ENCODE results near the gene PATE4. TPM values are rescaled to one million over a fixed set of nuclear protein-coding genes. Genes with fewer than 3 reads are reported as not detected.
"Not testable (repeated sequence)": the region's sequence is repeated elsewhere in the genome, so short reads cannot be mapped to it uniquely, and the experiment has no call there.

PATE4 gene
- total and polyA plus RNA-seq, 7 experiments from 2014 or later, result not detected

DNA sequence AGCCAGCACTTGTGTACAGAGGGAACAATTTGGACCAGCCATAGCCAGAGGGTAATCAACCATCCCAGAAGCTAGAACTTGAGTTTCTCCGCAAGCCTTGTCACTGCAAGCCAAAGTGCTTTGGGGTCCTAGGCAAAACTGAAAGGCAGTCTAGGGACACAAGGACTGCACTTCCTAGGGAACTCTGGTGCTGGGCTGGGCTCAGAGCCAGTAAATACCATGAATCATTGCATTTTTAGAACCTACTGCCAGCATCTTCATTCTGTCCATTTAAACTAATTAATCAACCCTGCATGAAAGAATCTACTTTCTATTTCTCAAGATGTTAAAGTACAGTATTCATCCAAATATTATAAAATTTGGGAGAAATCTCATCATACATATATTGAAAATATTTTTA is 25.2 kb upstream of the PATE4 start:
- intact Hi-C loops (cut with micrococcal nuclease), result no loop called here
- peaks cover 0 to 5% (median 0%) of the 10 kb centered on the region in 5 donors for H3K36me3 Mint-ChIP-seq
- H3K4me3 ChIP-seq (ENCODE audit: low read length), result no peak overlapping the region
- H3K9me3 ChIP-seq (ENCODE audit: control insufficient read depth in 2 of 3, low read length in 3 of 3), result peaks cover 0 to 7% (median 0%) of the 10 kb centered on the region in 3 experiments
- H3K27ac Mint-ChIP-seq, result no peak overlapping the region
- H3K27me3 Mint-ChIP-seq, result peaks cover 0 to 17% (median 12%) of the 10 kb centered on the region in 5 donors
- ATAC-seq (no peak), DNase-seq (no peak)
- CTCF ChIA-PET, result no interaction called here
- H3K4me1 Mint-ChIP-seq, result no peaks in the 10 kb centered on the region
- POLR2A ChIA-PET, result no interaction called here
- no peak overlapping the region for H3K27ac ChIP-seq (ENCODE audit: low read depth, low read length)
- H3K27me3 ChIP-seq (ENCODE audit: control insufficient read depth in 2 of 2, insufficient read depth in 2 of 2, low read length in 2 of 2), result no peaks in the 10 kb centered on the region
- H3K9me3 Mint-ChIP-seq, result peaks cover under 1 to 54% (median 18%) of the 10 kb centered on the region in 11 donors
- no peaks in the 10 kb centered on the region for H3K36me3 ChIP-seq (ENCODE audit: control insufficient read depth in 2 of 3, insufficient read depth in 3 of 3, low read length in 3 of 3)
- no peak overlapping the region for H3K4me3 Mint-ChIP-seq
- no peaks in the 10 kb centered on the region for H3K4me1 ChIP-seq (ENCODE audit: control insufficient read depth in 2 of 2, insufficient read depth in 2 of 2, low read length in 2 of 2)

DNA sequence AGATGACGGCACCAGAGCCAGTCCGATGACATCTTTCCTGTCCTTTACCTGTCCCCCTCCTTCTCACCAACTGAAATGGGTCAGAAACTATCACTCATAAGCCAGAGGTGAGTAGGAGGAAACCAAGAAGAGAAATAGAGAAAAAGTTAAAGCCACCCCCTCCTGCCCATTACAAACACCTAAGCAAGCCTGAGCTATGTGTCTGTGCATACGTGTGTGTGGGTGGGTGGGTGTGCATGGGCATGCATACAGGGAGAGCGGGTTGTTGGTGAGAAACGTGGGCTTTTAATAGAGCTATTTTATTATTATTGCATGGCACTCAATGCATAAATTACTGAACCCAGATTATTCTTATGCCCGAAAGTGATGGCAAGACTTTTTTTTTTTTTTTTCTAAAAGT is 2.6 kb downstream of the PATE4 start:
- no peaks in the 10 kb centered on the region for H3K36me3 ChIP-seq (ENCODE audit: control insufficient read depth in 2 of 3, insufficient read depth in 3 of 3, low read length in 3 of 3)
- POLR2A ChIA-PET, result no interaction called here
- no peak for DNase-seq
- no peak overlapping the region for H3K4me3 Mint-ChIP-seq
- no peak overlapping the region for H3K27ac ChIP-seq (ENCODE audit: low read depth, low read length)
- peaks cover 0 to 3% (median 0%) of the 10 kb centered on the region in 3 experiments for H3K9me3 ChIP-seq (ENCODE audit: control insufficient read depth in 2 of 3, low read length in 3 of 3)
- peaks cover 0 to 42% (median 17%) of the 10 kb centered on the region in 5 donors for H3K27me3 Mint-ChIP-seq
- H3K4me1 ChIP-seq (ENCODE audit: control insufficient read depth in 2 of 2, insufficient read depth in 2 of 2, low read length in 2 of 2), result no peaks in the 10 kb centered on the region
- H3K27me3 ChIP-seq (ENCODE audit: control insufficient read depth in 2 of 2, insufficient read depth in 2 of 2, low read length in 2 of 2), result no peaks in the 10 kb centered on the region
- peaks cover 0 to 10% (median 0%) of the 10 kb centered on the region in 5 donors for H3K36me3 Mint-ChIP-seq
- peaks cover 0 to 28% (median 12%) of the 10 kb centered on the region in 11 donors for H3K9me3 Mint-ChIP-seq
- no peaks in the 10 kb centered on the region for H3K4me1 Mint-ChIP-seq
- CTCF ChIA-PET, result no interaction called here
- H3K27ac Mint-ChIP-seq, result no peak overlapping the region
- ATAC-seq, result no peak
- no peak overlapping the region for H3K4me3 ChIP-seq (ENCODE audit: low read length)
- intact Hi-C loops (cut with micrococcal nuclease), result no loop called here

DNA sequence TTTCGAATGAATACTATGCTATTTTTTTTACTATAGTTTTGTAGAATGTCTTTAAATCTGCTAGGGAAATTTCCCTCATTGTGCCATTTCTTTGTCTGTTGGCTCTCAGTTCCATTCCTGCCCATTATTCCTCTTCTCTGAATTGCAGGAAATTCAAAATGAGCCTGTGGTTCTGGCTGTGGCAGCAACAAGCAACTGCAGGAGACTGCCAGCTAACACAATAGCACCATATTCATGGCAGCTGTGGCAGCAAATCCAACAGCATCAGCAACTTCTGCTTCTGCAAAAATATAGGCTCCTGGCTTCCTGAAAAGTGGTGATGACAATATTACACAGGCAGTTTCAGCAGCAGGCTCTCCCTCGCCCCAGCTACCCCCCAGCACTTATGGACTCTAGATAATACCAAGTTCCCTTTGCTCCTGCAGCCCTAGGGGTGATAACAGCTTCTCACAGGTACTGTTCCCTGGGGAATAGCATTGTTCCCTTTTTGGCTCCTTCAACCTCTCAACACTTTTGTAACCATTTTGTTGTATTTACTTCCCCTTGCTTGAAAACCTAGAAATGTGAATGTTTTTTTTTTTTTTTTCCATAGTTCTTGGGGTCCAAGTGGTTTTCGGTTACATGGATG is 9.3 kb downstream of the PATE4 start:
- intact Hi-C loops (cut with micrococcal nuclease), result no loop called here
- Histone ChIP-seq H3K36me3 (ENCODE audit: control insufficient read depth in 2 of 3, insufficient read depth in 3 of 3, low read length in 3 of 3) (no peaks in the 10 kb centered on the region), H3K4me1 (ENCODE audit: control insufficient read depth in 2 of 2, insufficient read depth in 2 of 2, low read length in 2 of 2) (no peaks in the 10 kb centered on the region), H3K27ac (ENCODE audit: low read depth, low read length) (no peak overlapping the region), H3K4me3 (ENCODE audit: low read length) (no peak overlapping the region), H3K27me3 (ENCODE audit: control insufficient read depth in 2 of 2, insufficient read depth in 2 of 2, low read length in 2 of 2) (no peaks in the 10 kb centered on the region), H3K9me3 (ENCODE audit: control insufficient read depth in 2 of 3, low read length in 3 of 3) (peaks cover 0 to 11% (median 0%) of the 10 kb centered on the region in 3 experiments)
- H3K27ac Mint-ChIP-seq, result no peak overlapping the region
- H3K27me3 Mint-ChIP-seq, result peaks cover 0 to 24% (median 9%) of the 10 kb centered on the region in 5 donors
- POLR2A ChIA-PET, result no interaction called here
- H3K9me3 Mint-ChIP-seq, result peaks cover 11 to 37% (median 23%) of the 10 kb centered on the region in 11 donors
- ATAC-seq (no peak), DNase-seq (no peak)
- CTCF ChIA-PET, result no interaction called here
- peaks cover under 1 to 20% (median 8%) of the 10 kb centered on the region in 5 donors for H3K36me3 Mint-ChIP-seq
- H3K4me1 Mint-ChIP-seq, result no peaks in the 10 kb centered on the region
- H3K4me3 Mint-ChIP-seq, result no peak overlapping the region

DNA sequence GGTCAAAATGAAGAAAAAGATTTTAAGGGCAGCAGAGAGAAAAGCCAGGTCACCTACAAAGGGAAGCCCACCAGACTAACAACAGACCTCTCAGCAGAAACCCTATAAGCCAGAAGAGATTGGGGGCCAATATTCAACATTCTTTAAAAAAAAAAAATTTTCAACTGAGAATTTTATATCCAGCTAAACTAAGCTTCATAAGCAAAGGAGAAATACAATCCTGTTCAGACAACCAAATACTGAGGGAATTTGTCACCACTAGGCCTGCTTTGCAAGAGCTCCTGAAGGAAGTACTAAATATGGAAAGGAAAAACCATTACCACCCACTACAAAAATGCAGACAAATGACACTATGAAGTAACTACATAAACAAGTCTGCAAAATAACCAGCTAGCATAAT is 13.1 kb downstream of the PATE4 start:
- H3K36me3 ChIP-seq (ENCODE audit: control insufficient read depth in 2 of 3, insufficient read depth in 3 of 3, low read length in 3 of 3), result no peaks in the 10 kb centered on the region
- H3K27ac Mint-ChIP-seq, result no peak overlapping the region
- intact Hi-C loops (cut with micrococcal nuclease), result no loop called here
- DNase-seq (no peak), ATAC-seq (no peak)
- POLR2A ChIA-PET, result no interaction called here
- CTCF ChIA-PET, result no interaction called here
- peaks cover 0 to 31% (median 4%) of the 10 kb centered on the region in 5 donors for H3K27me3 Mint-ChIP-seq
- no peaks in the 10 kb centered on the region for H3K4me1 ChIP-seq (ENCODE audit: control insufficient read depth in 2 of 2, insufficient read depth in 2 of 2, low read length in 2 of 2)
- H3K27ac ChIP-seq (ENCODE audit: low read depth, low read length), result no peak overlapping the region
- H3K27me3 ChIP-seq (ENCODE audit: control insufficient read depth in 2 of 2, insufficient read depth in 2 of 2, low read length in 2 of 2), result no peaks in the 10 kb centered on the region
- peaks cover 4 to 23% (median 12%) of the 10 kb centered on the region in 5 donors for H3K36me3 Mint-ChIP-seq
- H3K9me3 ChIP-seq (ENCODE audit: control insufficient read depth in 2 of 3, low read length in 3 of 3), result peaks cover 0 to 11% (median 0%) of the 10 kb centered on the region in 3 experiments
- H3K4me3 ChIP-seq (ENCODE audit: low read length), result no peak overlapping the region
- no peaks in the 10 kb centered on the region for H3K4me1 Mint-ChIP-seq
- no peak overlapping the region for H3K4me3 Mint-ChIP-seq
- H3K9me3 Mint-ChIP-seq, result peaks cover 18 to 55% (median 28%) of the 10 kb centered on the region in 11 donors

DNA sequence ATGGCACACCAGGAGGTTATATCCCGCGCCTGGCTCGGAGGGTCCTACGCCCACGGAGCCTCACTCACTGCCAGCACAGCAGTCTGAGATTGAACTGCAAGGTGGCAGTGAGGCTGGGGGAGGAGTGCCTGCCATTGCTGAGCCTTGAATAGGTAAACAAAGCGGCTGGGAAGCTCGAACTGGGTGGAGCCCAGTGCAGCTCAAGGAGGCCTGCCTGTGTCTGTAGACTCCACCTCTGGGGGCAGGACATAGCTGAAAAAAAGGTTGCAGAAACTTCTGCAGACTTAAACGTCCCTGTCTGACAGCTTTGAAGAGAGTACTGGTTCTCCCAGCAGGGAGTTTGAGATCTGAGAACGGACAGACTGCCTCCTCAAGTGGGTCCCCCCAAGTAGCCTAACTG is 24.6 kb downstream of the PATE4 start:
- H3K4me3 ChIP-seq (ENCODE audit: low read length); H3K27me3 ChIP-seq (ENCODE audit: control insufficient read depth in 2 of 2, insufficient read depth in 2 of 2, low read length in 2 of 2); H3K27ac Mint-ChIP-seq; H3K4me1 Mint-ChIP-seq; H3K36me3 ChIP-seq (ENCODE audit: control insufficient read depth in 2 of 3, insufficient read depth in 3 of 3, low read length in 3 of 3); DNase-seq; H3K27ac ChIP-seq (ENCODE audit: low read depth, low read length); ATAC-seq; POLR2A ChIA-PET; intact Hi-C loops (cut with micrococcal nuclease); H3K4me1 ChIP-seq (ENCODE audit: control insufficient read depth in 2 of 2, insufficient read depth in 2 of 2, low read length in 2 of 2); CTCF ChIA-PET; H3K4me3 Mint-ChIP-seq; H3K9me3 ChIP-seq (ENCODE audit: control insufficient read depth in 2 of 3, low read length in 3 of 3): not testable (repeated sequence)
- Mint-ChIP-seq H3K36me3 (peaks cover 0 to 19% (median 4%) of the 10 kb centered on the region in 5 donors), H3K9me3 (peaks cover 0 to 66% (median 25%) of the 10 kb centered on the region in 11 donors), H3K27me3 (peaks cover under 1 to 39% (median 19%) of the 10 kb centered on the region in 5 donors)

DNA sequence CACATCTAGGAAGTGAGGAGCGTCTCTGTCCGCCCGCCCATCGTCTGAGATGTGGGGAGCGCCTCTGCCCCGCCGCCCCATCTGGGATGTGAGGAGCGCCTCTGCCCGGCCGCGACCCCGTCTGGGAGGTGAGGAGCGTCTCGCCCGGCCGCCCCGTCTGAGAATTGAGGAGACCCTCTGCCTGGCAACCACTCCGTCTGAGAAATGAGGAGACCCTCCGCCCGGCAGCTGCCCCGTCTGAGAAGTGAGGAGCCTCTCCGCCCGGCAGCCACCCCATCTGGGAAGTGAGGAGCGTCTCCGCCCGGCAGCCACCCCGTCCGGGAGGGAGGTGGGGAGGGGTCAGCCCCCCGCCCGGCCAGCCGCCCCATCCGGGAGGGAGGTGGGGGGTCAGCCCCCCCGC is 29.7 kb downstream of the PATE4 start:
- intact Hi-C loops (cut with micrococcal nuclease); ATAC-seq; POLR2A ChIA-PET; H3K27me3 Mint-ChIP-seq; H3K4me1 ChIP-seq (ENCODE audit: control insufficient read depth in 2 of 2, insufficient read depth in 2 of 2, low read length in 2 of 2); H3K9me3 ChIP-seq (ENCODE audit: control insufficient read depth in 2 of 3, low read length in 3 of 3); DNase-seq; H3K27me3 ChIP-seq (ENCODE audit: control insufficient read depth in 2 of 2, insufficient read depth in 2 of 2, low read length in 2 of 2); CTCF ChIA-PET; H3K27ac Mint-ChIP-seq; H3K36me3 ChIP-seq (ENCODE audit: control insufficient read depth in 2 of 3, insufficient read depth in 3 of 3, low read length in 3 of 3); H3K4me3 Mint-ChIP-seq; H3K4me1 Mint-ChIP-seq; H3K4me3 ChIP-seq (ENCODE audit: low read length); H3K27ac ChIP-seq (ENCODE audit: low read depth, low read length): not testable (repeated sequence)
- peaks cover 0 to 10% (median 0%) of the 10 kb centered on the region in 5 donors for H3K36me3 Mint-ChIP-seq
- H3K9me3 Mint-ChIP-seq, result peaks cover 0 to 30% (median 15%) of the 10 kb centered on the region in 11 donors

DNA sequence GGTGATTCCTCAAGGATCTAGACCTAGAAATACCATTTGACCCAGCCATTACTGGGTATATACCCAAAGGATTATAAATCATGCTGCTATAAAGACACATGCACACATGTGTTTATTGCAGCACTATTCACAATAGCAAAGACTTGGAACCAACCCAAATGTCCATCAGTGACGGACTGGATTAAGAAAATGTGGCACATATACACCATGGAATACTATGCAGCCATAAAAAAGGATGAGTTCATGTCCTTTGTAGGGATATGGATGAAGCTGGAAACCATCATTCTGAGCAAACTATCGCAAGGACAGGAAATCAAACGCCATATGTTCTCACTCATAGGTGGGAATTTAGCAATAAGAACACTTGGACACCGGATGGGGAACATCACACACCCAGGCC is 32.2 kb downstream of the PATE4 start:
- H3K4me3 ChIP-seq (ENCODE audit: low read length); intact Hi-C loops (cut with micrococcal nuclease); H3K36me3 ChIP-seq (ENCODE audit: control insufficient read depth in 2 of 3, insufficient read depth in 3 of 3, low read length in 3 of 3); H3K4me3 Mint-ChIP-seq; DNase-seq; H3K9me3 Mint-ChIP-seq; H3K27ac Mint-ChIP-seq; H3K27ac ChIP-seq (ENCODE audit: low read depth, low read length); POLR2A ChIA-PET; CTCF ChIA-PET; H3K27me3 Mint-ChIP-seq; H3K4me1 ChIP-seq (ENCODE audit: control insufficient read depth in 2 of 2, insufficient read depth in 2 of 2, low read length in 2 of 2); H3K36me3 Mint-ChIP-seq; H3K4me1 Mint-ChIP-seq; ATAC-seq; H3K27me3 ChIP-seq (ENCODE audit: control insufficient read depth in 2 of 2, insufficient read depth in 2 of 2, low read length in 2 of 2); H3K9me3 ChIP-seq (ENCODE audit: control insufficient read depth in 2 of 3, low read length in 3 of 3): not testable (repeated sequence)

All from naive thymus-derived CD4-positive, alpha-beta T cell (primary cell).